Caco-2 (cell line): Measurements from ENCODE around the gene LATS1. TPM values are rescaled to one million over a fixed set of nuclear protein-coding genes. Genes with fewer than 3 reads are reported as not detected.
A peak's percentile ranks its signal among the peaks of the same experiment; 100 is the strongest.
"Not testable (repeated sequence)": the region's sequence is repeated elsewhere in the genome, so short reads cannot be mapped to it uniquely, and the experiment has no call there.

Source experiments
- BruUV-seq: library from RNA; stranded (reverse); fragments of 400-500 nt; replicated peaks from 2 replicates; lab custom pipeline; 2021; lab: Mats Ljungman, UMichigan
- CTCF ChIA-PET: fragments of 300-600 bp; sonication (Branson Sonifier 250); formaldehyde crosslinking; loops from one replicate; lab custom pipeline; 2022; ENCODE audit warnings: antibody characterized with exemption; lab: Charles Lee
- POLR2A ChIA-PET: fragments of 300-600 bp; sonication (Branson Sonifier 250); formaldehyde crosslinking; loops from one replicate; lab custom pipeline; 2022; ENCODE audit warnings: antibody characterized with exemption; lab: Charles Lee
- DNase-seq, 2 experiments: peaks; one replicate each; pipeline versions ENCODE4 v3.0.0 to v3.0.0-alpha.2; 2020 to 2022
- H3K27me3 ChIP-seq: replicated peaks from 2 replicates; pipeline ENCODE4 v1.6.0; 2011; ENCODE audit warnings: low read length; ENCODE audit not compliant: control insufficient read depth, insufficient read depth
- H3K36me3 ChIP-seq: 2 replicates; pipeline ENCODE4 v1.5.1; 2011; ENCODE audit warnings: low read length; ENCODE audit not compliant: control insufficient read depth, insufficient read depth
- H3K4me1 ChIP-seq: fragments of 250-450 bp; sonication (Bioruptor Pico); 2 replicates; pipeline ENCODE4 v1.5.1; 2020; ENCODE audit warnings: mild to moderate bottlenecking
- H3K4me3 ChIP-seq: 2 replicates; pipeline ENCODE4 v1.5.1; 2011; ENCODE audit warnings: low read depth, mild to moderate bottlenecking, control low read depth, low read length
- H3K9me3 ChIP-seq: fragments of 250-450 bp; sonication (Bioruptor Pico); 2 replicates; pipeline ENCODE4 v1.5.1; 2020; ENCODE audit warnings: mild to moderate bottlenecking, moderate library complexity
- H3K27ac Mint-ChIP-seq: one replicate; pipeline ENCODE4 v1.8.0; 2022; ENCODE audit warnings: mixed read lengths; ENCODE audit not compliant: unreplicated experiment
- H3K27me3 Mint-ChIP-seq: one replicate; pipeline ENCODE4 v1.8.0; 2022; ENCODE audit warnings: mixed read lengths; ENCODE audit not compliant: insufficient read depth, unreplicated experiment
- H3K36me3 Mint-ChIP-seq: one replicate; pipeline ENCODE4 v1.8.0; 2022; ENCODE audit warnings: mild to moderate bottlenecking, mixed read lengths; ENCODE audit not compliant: insufficient read depth, unreplicated experiment
- H3K4me1 Mint-ChIP-seq: one replicate; pipeline ENCODE4 v1.8.0; 2022; ENCODE audit warnings: low read depth, mixed read lengths; ENCODE audit not compliant: unreplicated experiment
- H3K4me3 Mint-ChIP-seq: one replicate; pipeline ENCODE4 v1.8.0; 2022; ENCODE audit warnings: mild to moderate bottlenecking, moderate library complexity, mixed read lengths; ENCODE audit not compliant: unreplicated experiment
- H3K9me3 Mint-ChIP-seq: one replicate; pipeline ENCODE4 v1.8.0; 2022; ENCODE audit warnings: mixed read lengths; ENCODE audit not compliant: unreplicated experiment
- intact Hi-C: fragments of 100-400 bp; cut with micrococcal nuclease; formaldehyde crosslinking; loops from one replicate; pipeline ENCODE4 v1.10.0; 2022; ENCODE audit not compliant: unreplicated experiment
- total RNA-seq: library from RNA; stranded (reverse); gene quantifications from 2 replicates; pipeline ENCODE4 v1.2.3, GENCODE V29; 2022
- TF ChIP-seq, protein P1 (sequence below), 2 experiments: fragments of 200-600 bp in 1 of 2; IDR thresholded peaks; 1 replicate in 1 of 2; 2 replicates in 1 of 2; pipeline versions ENCODE4 v1.5.1 to v1.8.0; 2011 to 2022; ENCODE audit warnings: antibody characterized with exemption in 1 of 2, control low read depth in 1 of 2, inconsistent platforms in 1 of 2, low read depth in 1 of 2, low read length in 1 of 2, mild to moderate bottlenecking in 1 of 2, moderate library complexity in 1 of 2; ENCODE audit not compliant: insufficient read depth in 1 of 2, severe bottlenecking in 1 of 2, unreplicated experiment in 1 of 2

LATS1 gene
- total RNA-seq, 1 experiment from 2014 or later = 28.7 TPM

DNA sequence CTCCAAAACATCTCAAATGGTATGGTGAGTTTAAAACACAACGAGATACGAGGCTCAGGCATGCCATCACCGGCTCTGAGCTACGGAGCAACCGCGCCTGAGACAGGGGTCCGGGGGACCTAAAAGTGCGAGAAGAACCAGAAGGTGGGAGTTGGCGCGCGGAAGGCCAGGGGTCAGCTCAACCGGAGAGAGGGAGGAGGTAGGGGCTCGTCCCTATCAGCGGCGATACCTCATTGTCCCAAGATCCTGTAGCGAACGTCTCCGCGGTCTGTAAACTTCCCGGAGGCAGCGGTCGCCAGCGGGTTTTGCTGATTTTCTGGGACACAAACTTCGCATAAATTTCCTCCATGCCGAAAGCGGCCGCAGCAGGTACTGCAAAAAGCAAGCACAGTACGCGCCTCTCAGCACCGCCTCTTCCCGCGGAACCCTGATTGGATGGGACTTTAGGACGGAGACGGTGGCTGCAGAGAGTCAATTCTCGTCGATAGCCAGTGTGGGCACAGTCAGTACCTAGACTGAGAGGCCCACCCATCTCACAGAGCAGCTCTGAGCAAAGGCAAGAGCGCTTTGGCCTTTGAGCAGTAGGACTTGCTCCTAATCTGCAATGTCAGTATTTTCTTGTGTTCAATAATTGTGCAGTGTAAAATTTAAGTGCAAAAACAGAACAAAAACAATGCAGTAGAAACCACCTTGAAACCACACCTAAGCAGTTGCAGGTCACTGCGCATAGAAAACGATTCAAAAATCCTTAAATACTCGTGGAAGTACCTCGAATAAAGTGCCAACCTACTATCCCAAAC is 28.4 kb upstream of the LATS1 start, which contains the start of gene NUP43:
Gene NUP43, minus strand, starts transcription at position 383 of the 800 bp plus-strand sequence. Its CDS starts 34 bp downstream, at position 349.
- BruUV-seq = no TSS peak
- POLR2A ChIA-PET = no interaction called here

DNA sequence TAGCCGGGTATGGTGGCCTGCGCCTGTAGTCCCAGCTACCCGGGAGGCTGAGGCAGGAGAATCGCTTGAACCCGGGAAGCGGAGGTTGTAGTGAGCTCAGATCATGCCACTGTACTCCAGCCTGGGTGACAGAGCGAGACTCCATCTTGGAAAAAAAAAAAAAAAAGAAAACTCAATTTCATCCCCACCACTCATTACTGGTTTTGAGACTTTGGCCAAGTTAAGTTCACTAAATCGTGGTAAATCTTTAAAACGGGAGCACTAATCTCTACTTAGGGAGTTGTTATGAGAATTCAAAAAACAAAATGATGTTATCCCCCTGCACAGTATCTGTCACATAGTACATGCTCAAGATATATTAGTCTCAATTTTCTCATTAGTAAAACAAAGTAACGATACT is 27.4 kb upstream of the LATS1 start:
- H3K4me1 ChIP-seq, DNase-seq, H3K27me3 ChIP-seq, H3K36me3 ChIP-seq, H3K9me3 ChIP-seq, H3K4me1 Mint-ChIP-seq, BruUV-seq, CTCF ChIA-PET, H3K27me3 Mint-ChIP-seq, H3K9me3 Mint-ChIP-seq: not testable (repeated sequence)
- POLR2A ChIA-PET = interaction anchor here (0.6 kb wide), 1 partner anchor 267 kb away, joined by 5 read pairs; no protein-coding TSS in a partner anchor
- intact Hi-C loops = loop anchor here (5.0 kb wide), 1 partner anchor 38 kb away; no protein-coding TSS in a partner anchor
- Mint-ChIP-seq H3K4me3 (peak overlapping the region; percentile 97), H3K36me3 (peaks cover 61% of the 10 kb centered on the region), H3K27ac (peak overlapping the region; percentile 92)
- peak overlapping the region; percentile 68 for H3K4me3 ChIP-seq

More for the DNA sequence above, 28.4 kb upstream of the LATS1 start, which contains the start of gene NUP43:
- Histone ChIP-seq H3K4me1 (peaks cover 4% of the 10 kb centered on the region; the same call in 1 of the 2 replicates), H3K36me3 (no peaks in the 10 kb centered on the region), H3K27me3 (no peaks in the 10 kb centered on the region), H3K9me3 (no peaks in the 10 kb centered on the region), H3K4me3 (peak within 1 kb of the TSS; percentile 68)
- DNase-seq = peak; percentile 94 to 96
- Mint-ChIP-seq H3K9me3 (no peaks in the 10 kb centered on the region), H3K36me3 (peaks cover 56% of the 10 kb centered on the region), H3K4me3 (peak within 1 kb of the TSS; percentile 97), H3K27me3 (no peaks in the 10 kb centered on the region), H3K27ac (peak within 1 kb of the TSS; percentile 92), H3K4me1 (peaks cover 9% of the 10 kb centered on the region)
- intact Hi-C loops = loop anchor here (1.0 to 5.0 kb wide), 2 partner anchors 22 to 39 kb away; no protein-coding TSS in a partner anchor
- CTCF ChIA-PET = interaction anchor here (0.9 kb wide), 1 partner anchor 784 kb away, joined by 4 read pairs; no protein-coding TSS in a partner anchor
- TF ChIP-seq, protein P1, sequence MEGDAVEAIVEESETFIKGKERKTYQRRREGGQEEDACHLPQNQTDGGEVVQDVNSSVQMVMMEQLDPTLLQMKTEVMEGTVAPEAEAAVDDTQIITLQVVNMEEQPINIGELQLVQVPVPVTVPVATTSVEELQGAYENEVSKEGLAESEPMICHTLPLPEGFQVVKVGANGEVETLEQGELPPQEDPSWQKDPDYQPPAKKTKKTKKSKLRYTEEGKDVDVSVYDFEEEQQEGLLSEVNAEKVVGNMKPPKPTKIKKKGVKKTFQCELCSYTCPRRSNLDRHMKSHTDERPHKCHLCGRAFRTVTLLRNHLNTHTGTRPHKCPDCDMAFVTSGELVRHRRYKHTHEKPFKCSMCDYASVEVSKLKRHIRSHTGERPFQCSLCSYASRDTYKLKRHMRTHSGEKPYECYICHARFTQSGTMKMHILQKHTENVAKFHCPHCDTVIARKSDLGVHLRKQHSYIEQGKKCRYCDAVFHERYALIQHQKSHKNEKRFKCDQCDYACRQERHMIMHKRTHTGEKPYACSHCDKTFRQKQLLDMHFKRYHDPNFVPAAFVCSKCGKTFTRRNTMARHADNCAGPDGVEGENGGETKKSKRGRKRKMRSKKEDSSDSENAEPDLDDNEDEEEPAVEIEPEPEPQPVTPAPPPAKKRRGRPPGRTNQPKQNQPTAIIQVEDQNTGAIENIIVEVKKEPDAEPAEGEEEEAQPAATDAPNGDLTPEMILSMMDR (IDR thresholded peaks at IDR 0.05; ENCODE audit: insufficient read depth in 1 of 2, low read depth in 1 of 2, low read length in 1 of 2, severe bottlenecking in 1 of 2, unreplicated experiment in 1 of 2) = peak; percentile 34 to 53

DNA sequence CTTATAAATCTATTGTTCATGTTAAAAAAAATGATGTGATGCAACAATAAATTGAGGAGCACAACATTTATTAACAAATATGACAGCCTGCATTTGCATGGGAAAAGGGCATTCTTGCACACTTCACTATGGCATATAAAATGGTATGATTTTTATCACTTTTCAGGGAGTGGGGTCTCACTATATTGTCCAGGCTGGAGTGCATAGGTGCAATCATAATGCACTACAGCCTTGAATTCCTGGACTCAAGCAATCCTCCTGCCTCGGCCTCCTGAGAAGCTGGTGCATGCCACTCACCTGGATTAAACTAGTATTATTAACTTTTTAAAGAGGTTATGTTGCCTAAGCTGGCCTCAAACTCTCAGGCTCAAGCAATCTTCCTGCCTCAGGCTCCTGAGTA is 17.0 kb upstream of the LATS1 start:
- Histone ChIP-seq H3K36me3 (no peaks in the 10 kb centered on the region; the same call in 1 of the 2 replicates), H3K9me3 (no peaks in the 10 kb centered on the region), H3K4me1 (no peaks in the 10 kb centered on the region), H3K4me3 (no peak overlapping the region), H3K27me3 (no peaks in the 10 kb centered on the region)
- H3K4me3 Mint-ChIP-seq = no peak overlapping the region
- H3K27me3 Mint-ChIP-seq = no peaks in the 10 kb centered on the region
- TF ChIP-seq, protein P1 (IDR thresholded peaks at IDR 0.05; ENCODE audit: insufficient read depth in 1 of 2, low read depth in 1 of 2, low read length in 1 of 2, severe bottlenecking in 1 of 2, unreplicated experiment in 1 of 2) = no peak
- H3K4me1 Mint-ChIP-seq = no peaks in the 10 kb centered on the region
- peaks cover 59% of the 10 kb centered on the region for H3K36me3 Mint-ChIP-seq
- CTCF ChIA-PET = no interaction called here
- POLR2A ChIA-PET = interaction anchor here (0.6 kb wide), 1 partner anchor 56 kb away, joined by 3 read pairs; no protein-coding TSS in a partner anchor
- BruUV-seq = no TSS peak
- H3K9me3 Mint-ChIP-seq = no peaks in the 10 kb centered on the region
- intact Hi-C loops = no loop called here
- no peak for DNase-seq
- H3K27ac Mint-ChIP-seq = no peak overlapping the region
